Panc1 (cell line): Measurements from ENCODE around the gene GALNT16. TPM values are rescaled to one million over a fixed set of nuclear protein-coding genes. Genes with fewer than 3 reads are reported as not detected.

Source experiments
- ATAC-seq: fragments of 200-7000 bp; cut with Tn5 transposase; 2 replicates; pipeline ENCODE4 v1.9.1; 2020; ENCODE audit warnings: mild to moderate bottlenecking, moderate library complexity
- BruUV-seq: library from RNA; stranded (reverse); fragments of 400-500 nt; replicated peaks from 2 replicates; lab custom pipeline; 2021; lab: Mats Ljungman, UMichigan
- CTCF ChIA-PET: fragments of 300-600 bp; sonication (Branson Sonifier 250); formaldehyde crosslinking; loops from one replicate; lab custom pipeline; 2022; ENCODE audit warnings: antibody characterized with exemption; lab: Charles Lee
- POLR2A ChIA-PET: fragments of 300-600 bp; sonication (Branson Sonifier 250); formaldehyde crosslinking; loops from one replicate; lab custom pipeline; 2022; ENCODE audit warnings: antibody characterized with exemption; lab: Charles Lee
- DNase-seq: peaks from one replicate; pipeline ENCODE4 v3.0.0-alpha.2; 2010; ENCODE audit warnings: low read depth, low spot score
- H3K27ac ChIP-seq: 2 replicates; pipeline ENCODE4 v1.5.1; 2011; ENCODE audit warnings: mild to moderate bottlenecking, low read length, inconsistent platforms
- H3K27me3 ChIP-seq: fragments of 200-500 bp; sonication (Bioruptor generic); 2 replicates; pipeline ENCODE4 v1.6.0; 2014; ENCODE audit warnings: low read length, inconsistent platforms; ENCODE audit not compliant: control insufficient read depth, insufficient read depth
- H3K36me3 ChIP-seq: fragments of 200-500 bp; sonication (Bioruptor generic); 2 replicates; pipeline ENCODE4 v1.5.1; 2014; ENCODE audit warnings: inconsistent platforms, mild to moderate bottlenecking, low read length, moderate library complexity; ENCODE audit not compliant: control insufficient read depth, insufficient read depth
- H3K4me1 ChIP-seq: 2 replicates; pipeline ENCODE4 v1.5.1; 2011; ENCODE audit warnings: inconsistent platforms, mild to moderate bottlenecking, low read length, moderate library complexity; ENCODE audit not compliant: control insufficient read depth, insufficient read depth
- H3K4me3 ChIP-seq, 2 experiments: 2 replicates each; pipeline ENCODE4 v1.5.1; 2011 to 2012; ENCODE audit warnings: low read depth in 2 of 2, low read length in 2 of 2, mild to moderate bottlenecking in 2 of 2, inconsistent platforms in 1 of 2, moderate library complexity in 1 of 2
- H3K9me3 ChIP-seq: fragments of 200-500 bp; sonication (Bioruptor generic); 2 replicates; pipeline ENCODE4 v1.5.1; 2014; ENCODE audit warnings: low read depth, mild to moderate bottlenecking, inconsistent platforms, low read length, moderate library complexity; ENCODE audit not compliant: control insufficient read depth, insufficient read depth
- POLR2AphosphoS5 ChIP-seq: IDR thresholded peaks from 2 replicates; pipeline ENCODE4 v1.6.1; 2012; ENCODE audit warnings: mild to moderate bottlenecking, low read depth, low read length, moderate library complexity
- SIN3A ChIP-seq: IDR thresholded peaks from 2 replicates; pipeline ENCODE4 v1.6.1; 2012; ENCODE audit warnings: low read depth, mild to moderate bottlenecking, low read length, moderate library complexity, borderline replicate concordance; ENCODE audit not compliant: insufficient read depth
- TCF7L2 ChIP-seq: IDR thresholded peaks from 2 replicates; pipeline ENCODE4 v1.6.1; 2011; ENCODE audit warnings: mild to moderate bottlenecking, low read depth, low read length, inconsistent platforms
- in situ Hi-C: cut with HindIII; loops from 2 replicates; pipeline ENCODE4 v1.10.0; 2016; ENCODE audit warnings: low sequenced_read_pairs, low pct_unique_long_range_greater_than_20kb
- intact Hi-C: fragments of 100-400 bp; cut with micrococcal nuclease; formaldehyde crosslinking; loops from one replicate; pipeline ENCODE4 v1.10.0; 2022; ENCODE audit not compliant: unreplicated experiment
- total RNA-seq: library from RNA; stranded (reverse); gene quantifications from one replicate; pipeline ENCODE4 v1.2.1, GENCODE V29; 2021; ENCODE audit not compliant: unreplicated experiment
- TF ChIP-seq, protein P1 (sequence below): fragments of 450-650 bp; IDR thresholded peaks from 2 replicates; pipeline ENCODE4 v1.5.1; 2017; ENCODE audit warnings: mild to moderate bottlenecking
- TF ChIP-seq, protein P2 (sequence below), 2 experiments: IDR thresholded peaks; 2 replicates each; pipeline ENCODE4 v1.6.1; 2011 to 2012; ENCODE audit warnings: low read depth in 2 of 2, control low read depth in 1 of 2, low read length in 1 of 2, mild to moderate bottlenecking in 1 of 2, moderate library complexity in 1 of 2; ENCODE audit not compliant: insufficient read depth in 1 of 2

Gene GALNT16
- total RNA-seq, 1 experiment from 2014 or later: 0.72 TPM

DNA sequence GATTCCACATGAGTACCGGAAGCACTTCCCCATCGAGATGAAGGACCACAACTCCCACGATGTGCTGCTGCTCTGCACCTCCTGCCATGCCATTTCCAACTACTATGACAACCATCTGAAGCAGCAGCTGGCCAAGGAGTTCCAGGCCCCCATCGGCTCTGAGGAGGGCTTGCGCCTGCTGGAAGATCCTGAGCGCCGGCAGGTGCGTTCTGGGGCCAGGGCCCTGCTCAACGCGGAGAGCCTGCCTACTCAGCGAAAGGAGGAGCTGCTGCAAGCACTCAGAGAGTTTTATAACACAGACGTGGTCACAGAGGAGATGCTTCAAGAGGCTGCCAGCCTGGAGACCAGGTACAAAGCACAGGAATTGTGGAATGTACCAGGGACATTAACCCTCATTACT lies 22.4 kb upstream of the GALNT16 start:
- Histone ChIP-seq H3K27ac (no peak overlapping the region), H3K4me1 (no peaks in the 10 kb centered on the region), H3K9me3 (no peaks in the 10 kb centered on the region), H3K36me3 (no peaks in the 10 kb centered on the region), H3K27me3 (no peaks in the 10 kb centered on the region), H3K4me3 (no peak overlapping the region)
- DNase-seq: no peak
- intact Hi-C loops: no loop called here
- CTCF ChIA-PET: no interaction called here
- in situ Hi-C loops: no loop called here
- no peak for TF ChIP-seq POLR2AphosphoS5
- no peak for TF ChIP-seq SIN3A
- TF ChIP-seq TCF7L2: no peak
- TF ChIP-seq, protein P1, sequence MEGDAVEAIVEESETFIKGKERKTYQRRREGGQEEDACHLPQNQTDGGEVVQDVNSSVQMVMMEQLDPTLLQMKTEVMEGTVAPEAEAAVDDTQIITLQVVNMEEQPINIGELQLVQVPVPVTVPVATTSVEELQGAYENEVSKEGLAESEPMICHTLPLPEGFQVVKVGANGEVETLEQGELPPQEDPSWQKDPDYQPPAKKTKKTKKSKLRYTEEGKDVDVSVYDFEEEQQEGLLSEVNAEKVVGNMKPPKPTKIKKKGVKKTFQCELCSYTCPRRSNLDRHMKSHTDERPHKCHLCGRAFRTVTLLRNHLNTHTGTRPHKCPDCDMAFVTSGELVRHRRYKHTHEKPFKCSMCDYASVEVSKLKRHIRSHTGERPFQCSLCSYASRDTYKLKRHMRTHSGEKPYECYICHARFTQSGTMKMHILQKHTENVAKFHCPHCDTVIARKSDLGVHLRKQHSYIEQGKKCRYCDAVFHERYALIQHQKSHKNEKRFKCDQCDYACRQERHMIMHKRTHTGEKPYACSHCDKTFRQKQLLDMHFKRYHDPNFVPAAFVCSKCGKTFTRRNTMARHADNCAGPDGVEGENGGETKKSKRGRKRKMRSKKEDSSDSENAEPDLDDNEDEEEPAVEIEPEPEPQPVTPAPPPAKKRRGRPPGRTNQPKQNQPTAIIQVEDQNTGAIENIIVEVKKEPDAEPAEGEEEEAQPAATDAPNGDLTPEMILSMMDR: no peak
- TF ChIP-seq, protein P2, sequence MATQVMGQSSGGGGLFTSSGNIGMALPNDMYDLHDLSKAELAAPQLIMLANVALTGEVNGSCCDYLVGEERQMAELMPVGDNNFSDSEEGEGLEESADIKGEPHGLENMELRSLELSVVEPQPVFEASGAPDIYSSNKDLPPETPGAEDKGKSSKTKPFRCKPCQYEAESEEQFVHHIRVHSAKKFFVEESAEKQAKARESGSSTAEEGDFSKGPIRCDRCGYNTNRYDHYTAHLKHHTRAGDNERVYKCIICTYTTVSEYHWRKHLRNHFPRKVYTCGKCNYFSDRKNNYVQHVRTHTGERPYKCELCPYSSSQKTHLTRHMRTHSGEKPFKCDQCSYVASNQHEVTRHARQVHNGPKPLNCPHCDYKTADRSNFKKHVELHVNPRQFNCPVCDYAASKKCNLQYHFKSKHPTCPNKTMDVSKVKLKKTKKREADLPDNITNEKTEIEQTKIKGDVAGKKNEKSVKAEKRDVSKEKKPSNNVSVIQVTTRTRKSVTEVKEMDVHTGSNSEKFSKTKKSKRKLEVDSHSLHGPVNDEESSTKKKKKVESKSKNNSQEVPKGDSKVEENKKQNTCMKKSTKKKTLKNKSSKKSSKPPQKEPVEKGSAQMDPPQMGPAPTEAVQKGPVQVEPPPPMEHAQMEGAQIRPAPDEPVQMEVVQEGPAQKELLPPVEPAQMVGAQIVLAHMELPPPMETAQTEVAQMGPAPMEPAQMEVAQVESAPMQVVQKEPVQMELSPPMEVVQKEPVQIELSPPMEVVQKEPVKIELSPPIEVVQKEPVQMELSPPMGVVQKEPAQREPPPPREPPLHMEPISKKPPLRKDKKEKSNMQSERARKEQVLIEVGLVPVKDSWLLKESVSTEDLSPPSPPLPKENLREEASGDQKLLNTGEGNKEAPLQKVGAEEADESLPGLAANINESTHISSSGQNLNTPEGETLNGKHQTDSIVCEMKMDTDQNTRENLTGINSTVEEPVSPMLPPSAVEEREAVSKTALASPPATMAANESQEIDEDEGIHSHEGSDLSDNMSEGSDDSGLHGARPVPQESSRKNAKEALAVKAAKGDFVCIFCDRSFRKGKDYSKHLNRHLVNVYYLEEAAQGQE (IDR thresholded peaks at IDR 0.05; ENCODE audit: insufficient read depth in 1 of 2, low read depth in 2 of 2, low read length in 1 of 2): no peak
- POLR2A ChIA-PET: no interaction called here
- ATAC-seq: no peak
- BruUV-seq: no TSS peak

DNA sequence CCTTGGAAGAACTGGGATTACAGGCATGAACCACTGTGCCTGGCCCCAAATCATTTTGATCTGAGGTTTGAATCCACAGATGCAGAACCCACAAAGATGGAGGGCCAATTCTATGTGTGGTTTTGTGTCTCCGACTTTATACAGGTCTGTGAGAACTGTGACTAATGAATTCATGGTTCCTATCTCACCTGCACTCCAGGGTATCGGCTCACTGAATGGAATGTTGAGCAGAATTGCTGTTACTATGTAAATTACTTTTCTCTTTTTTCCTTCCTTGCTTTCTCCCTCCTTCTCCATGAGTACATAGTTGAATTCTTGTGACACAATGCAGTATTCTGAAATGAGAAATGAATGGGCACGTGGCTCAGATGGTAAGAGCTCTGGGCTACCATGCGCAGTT lies 21.1 kb upstream of the GALNT16 start:
- CTCF ChIA-PET: no interaction called here
- no TSS peak for BruUV-seq
- H3K27me3 ChIP-seq: no peaks in the 10 kb centered on the region
- in situ Hi-C loops: no loop called here
- POLR2A ChIA-PET: no interaction called here
- no peaks in the 10 kb centered on the region for H3K4me1 ChIP-seq
- no peaks in the 10 kb centered on the region for H3K9me3 ChIP-seq
- intact Hi-C loops: no loop called here
- ATAC-seq (no peak), DNase-seq (no peak)
- no peak overlapping the region for H3K4me3 ChIP-seq
- no peaks in the 10 kb centered on the region for H3K36me3 ChIP-seq
- no peak for TF ChIP-seq POLR2AphosphoS5
- TF ChIP-seq, protein P1: no peak
- H3K27ac ChIP-seq: no peak overlapping the region
